ENCODE data around the gene C6orf136.

GRCh38 chr6:30690403-30691207, 43.7 kb downstream of the C6orf136 start, which contains the start of gene NRM:
- no peak for TF ChIP-seq CTCF (IDR thresholded peaks at IDR 0.05)
- peak; percentile 41 to 83 (median 76) for TF ChIP-seq POLR2AphosphoS5 (IDR thresholded peaks at IDR 0.05)
- TF ChIP-seq EP300 (IDR thresholded peaks at IDR 0.05): no peak

Data from sigmoid colon (tissue), 4 donors.